HG03354 (cell line): Measurements from ENCODE around the gene DSC1.
"Not testable (repeated sequence)": the region's sequence is repeated elsewhere in the genome, so short reads cannot be mapped to it uniquely, and the experiment has no call there.

Experiments used
- ATAC-seq: cut with Tn5 transposase; IDR thresholded peaks from one replicate; pipeline ENCODE4 v1.9.1; 2021; ENCODE audit warnings: mild to moderate bottlenecking; ENCODE audit not compliant: unreplicated experiment, poor library complexity, severe bottlenecking

DSC1 gene

GRCh38 chr18:31183302-31183701, 20.6 kb upstream of the DSC1 start:
- ATAC-seq = no peak

- ATAC-seq = not testable (repeated sequence)
These were observed 14.7 kb upstream of the DSC1 start for GRCh38 chr18:31177369-31177768.

GRCh38 chr18:31176531-31176930, 13.9 kb upstream of the DSC1 start:
- no peak for ATAC-seq

GRCh38 chr18:31171144-31171839, 8.6 kb upstream of the DSC1 start:
- ATAC-seq = no peak

GRCh38 chr18:31170335-31170734, 7.7 kb upstream of the DSC1 start:
- no peak for ATAC-seq

- ATAC-seq = no peak
These were observed 250 bp downstream of the DSC1 start for GRCh38 chr18:31162419-31162793.

GRCh38 chr18:31161757-31162418, 768 bp downstream of the DSC1 start:
- ATAC-seq = no peak

- no peak for ATAC-seq
These were observed 5.6 kb downstream of the DSC1 start for GRCh38 chr18:31156821-31157763.

GRCh38 chr18:31155498-31155897, 7.2 kb downstream of the DSC1 start:
- no peak for ATAC-seq

- no peak for ATAC-seq
These were observed 8.5 kb downstream of the DSC1 start for GRCh38 chr18:31154181-31154580.

GRCh38 chr18:31149351-31149750, 13.3 kb downstream of the DSC1 start:
- ATAC-seq = no peak

- ATAC-seq = no peak
These were observed 14.1 kb downstream of the DSC1 start for GRCh38 chr18:31148600-31148999.

GRCh38 chr18:31146809-31147208, 15.8 kb downstream of the DSC1 start:
- no peak for ATAC-seq

- no peak for ATAC-seq
These were observed 19.6 kb downstream of the DSC1 start for GRCh38 chr18:31143025-31143424.

GRCh38 chr18:31138709-31139108, 23.9 kb downstream of the DSC1 start:
- no peak for ATAC-seq

- ATAC-seq = no peak
These were observed 27.6 kb downstream of the DSC1 start for GRCh38 chr18:31134988-31135529.

GRCh38 chr18:31129398-31130115, 33.1 kb downstream of the DSC1 start:
- ATAC-seq = no peak

- ATAC-seq = no peak
These were observed 36.8 kb downstream of the DSC1 start for GRCh38 chr18:31125878-31126277.

GRCh38 chr18:31123125-31123524, 39.5 kb downstream of the DSC1 start:
- not testable (repeated sequence) for ATAC-seq

- ATAC-seq = no peak
These were observed 42.1 kb downstream of the DSC1 start for GRCh38 chr18:31120594-31120993.
